Esophagus squamous epithelium (tissue), 5 donors: Measurements from ENCODE around the gene MRGPRF. TPM values are rescaled to one million over a fixed set of nuclear protein-coding genes. Genes with fewer than 3 reads are reported as not detected.

Experiments
- DNase-seq: peaks from one replicate; lab custom pipeline; 2025; lab: John Stamatoyannopoulos, UW
- H3K27ac ChIP-seq, 4 donors: fragments of 200-600 bp; sonication (generic); one replicate each; pipeline ENCODE4 v1.5.1; 2016 to 2019; ENCODE audit warnings: mild to moderate bottlenecking in 1 of 4
- H3K27me3 ChIP-seq, 4 donors: fragments of 200-600 bp; sonication (generic); 1 replicate in 3 of 4; 2 replicates in 1 of 4; pipeline versions ENCODE4 v1.5.1 to v1.6.0; 2017 to 2021; ENCODE audit warnings: antibody characterized with exemption in 1 of 4
- H3K36me3 ChIP-seq, 3 donors: fragments of 200-600 bp; sonication (generic); one replicate each; pipeline ENCODE4 v1.5.1; 2016 to 2019
- H3K4me1 ChIP-seq, 3 donors: fragments of 200-600 bp; sonication (generic); one replicate each; pipeline ENCODE4 v1.5.1; 2017 to 2019
- H3K4me3 ChIP-seq, 4 donors: fragments of 200-600 bp; sonication (generic); 1 replicate in 3 of 4; 2 replicates in 1 of 4; pipeline ENCODE4 v1.5.1; 2016 to 2019; ENCODE audit warnings: mild to moderate bottlenecking in 2 of 4, moderate library complexity in 1 of 4
- H3K9me3 ChIP-seq, 3 donors: fragments of 200-600 bp; sonication (generic); one replicate each; pipeline ENCODE4 v1.5.1; 2016 to 2019
- CTCF ChIP-seq, 6 experiments: fragments of 450-650 bp in 4 of 6; fragments of 200-600 bp in 2 of 6; sonication (generic) in 2 of 6; IDR thresholded peaks; one replicate each; pipeline ENCODE4 v1.5.1; 2016 to 2019; ENCODE audit warnings: antibody characterized with exemption in 6 of 6, mild to moderate bottlenecking in 4 of 6, moderate library complexity in 4 of 6
- POLR2A ChIP-seq, 4 donors: fragments of 450-650 bp; IDR thresholded peaks; one replicate each; pipeline ENCODE4 v1.6.1; 2017; ENCODE audit warnings: antibody characterized with exemption in 4 of 4, mild to moderate bottlenecking in 4 of 4, moderate library complexity in 3 of 4
- WGBS, 2 donors: methylation state at CpG; one replicate each; pipeline ENCODE4 v1.1.5; 2018; 5-methylcytosine and 5-hydroxymethylcytosine counted together
- intact Hi-C: fragments of 100-400 bp; cut with DNase I; formaldehyde crosslinking; loops from one replicate; pipeline ENCODE4 v1.15.0; 2022
- total RNA-seq, 4 donors: library from RNA; depleted of rRNA; stranded (reverse); fragments of >200 nt; gene quantifications; one replicate each; pipeline ENCODE4 v1.1.0, GENCODE V29; 2016
- donor health status: DM: yes; HTN: yes; CAD: no.

MRGPRF gene
- total RNA-seq: 10 to 100 TPM in 1 of 4 donors, 1 to 10 TPM in 3; 1.3 to 14.3 (median 6.1) TPM

- H3K27me3 ChIP-seq: peaks cover 0 to 64% (median 3%) of the 10 kb centered on the region in 4 donors
- no peaks in the 10 kb centered on the region for H3K9me3 ChIP-seq
- intact Hi-C loops: no loop called here
- no peak for DNase-seq
- TF ChIP-seq POLR2A (IDR thresholded peaks at IDR 0.05): peak in 2 of 4 donors; percentile 70 to 75
- TF ChIP-seq CTCF (IDR thresholded peaks at IDR 0.05): peak in 4 of 6 experiments; percentile 36 to 53 (median 45)
- H3K36me3 ChIP-seq: no peaks in the 10 kb centered on the region
- H3K4me3 ChIP-seq: peak within 1 kb of the TSS; percentile 25 to 67 (median 54)
- WGBS, 2 donors: 15% methylated on average over 4 of the region's 43 CpGs; no CpG with 5 or more reads in 1 of the 2 donors
- H3K27ac ChIP-seq: peak within 1 kb of the TSS; percentile 75 to 93 (median 91)
- H3K4me1 ChIP-seq: peaks cover 29 to 68% (median 45%) of the 10 kb centered on the region in 3 donors
Observed at GRCh38 chr11:69013009-69013951, at the start of gene MRGPRF. MRGPRF (minus strand) TSS chr11:69013246; CDS start chr11:69009901, 3,345 bp downstream.

GRCh38 chr11:69062169-69062855 lies 49.3 kb upstream of the MRGPRF start:
- no peaks in the 10 kb centered on the region for H3K9me3 ChIP-seq
- no peak for DNase-seq
- no peak overlapping the region for H3K4me3 ChIP-seq
- WGBS, 2 donors: 79 to 94% methylated on average over 11 to 15 of the region's 15 CpGs
- peaks cover 0 to 21% (median 0%) of the 10 kb centered on the region in 3 donors for H3K4me1 ChIP-seq
- H3K27me3 ChIP-seq: no peaks in the 10 kb centered on the region
- H3K27ac ChIP-seq: no peak overlapping the region
- peaks cover 19 to 93% (median 22%) of the 10 kb centered on the region in 3 donors for H3K36me3 ChIP-seq
- intact Hi-C loops: no loop called here
- TF ChIP-seq CTCF (IDR thresholded peaks at IDR 0.05) (no peak), POLR2A (IDR thresholded peaks at IDR 0.05) (no peak)

GRCh38 chr11:69061713-69062053 lies 48.6 kb upstream of the MRGPRF start:
- TF ChIP-seq POLR2A (IDR thresholded peaks at IDR 0.05) (no peak), CTCF (IDR thresholded peaks at IDR 0.05) (no peak)
- no peak overlapping the region for H3K27ac ChIP-seq
- H3K4me1 ChIP-seq: peaks cover 0 to 21% (median 0%) of the 10 kb centered on the region in 3 donors
- H3K36me3 ChIP-seq: peaks cover 19 to 95% (median 22%) of the 10 kb centered on the region in 3 donors
- DNase-seq: no peak
- H3K4me3 ChIP-seq: no peak overlapping the region
- H3K9me3 ChIP-seq: no peaks in the 10 kb centered on the region
- 75 to 78% methylated on average over 4 of the region's 4 CpGs for WGBS, 2 donors
- intact Hi-C loops: no loop called here
- no peaks in the 10 kb centered on the region for H3K27me3 ChIP-seq

GRCh38 chr11:69060806-69061712 lies 48.0 kb upstream of the MRGPRF start:
- DNase-seq: no peak
- intact Hi-C loops: no loop called here
- no peak overlapping the region for H3K4me3 ChIP-seq
- H3K27ac ChIP-seq: no peak overlapping the region
- no peak for TF ChIP-seq CTCF (IDR thresholded peaks at IDR 0.05)
- TF ChIP-seq POLR2A (IDR thresholded peaks at IDR 0.05): no peak
- WGBS, 2 donors: 88 to 89% methylated on average over 16 to 18 of the region's 25 CpGs
- H3K27me3 ChIP-seq: no peaks in the 10 kb centered on the region
- H3K36me3 ChIP-seq: peaks cover 19 to 95% (median 22%) of the 10 kb centered on the region in 3 donors
- H3K9me3 ChIP-seq: no peaks in the 10 kb centered on the region
- peaks cover 0 to 19% (median 1%) of the 10 kb centered on the region in 3 donors for H3K4me1 ChIP-seq
